Endothelial cell of umbilical vein (primary cell): Measurements from ENCODE around the gene CSMD2. TPM values are rescaled to one million over a fixed set of nuclear protein-coding genes. Genes with fewer than 3 reads are reported as not detected.

Experiments
- BruUV-seq: library from RNA; stranded (reverse); fragments of 400-500 nt; replicated peaks from 2 replicates; lab custom pipeline; 2021; lab: Mats Ljungman, UMichigan
- CTCF ChIA-PET: fragments of 300-600, 350-600 bp; sonication (Branson Sonifier 250); formaldehyde crosslinking; loops from one replicate; lab custom pipeline; 2021; ENCODE audit warnings: antibody characterized with exemption, inconsistent platforms; lab: Charles Lee
- POLR2A ChIA-PET: fragments of 300-600, 350-600 bp; sonication (Branson Sonifier 250); formaldehyde crosslinking; loops from one replicate; lab custom pipeline; 2021; ENCODE audit warnings: antibody characterized with exemption, inconsistent platforms; lab: Charles Lee
- DNase-seq: peaks from one replicate; pipeline ENCODE4 v3.0.0-alpha.2; 2011; ENCODE audit warnings: low read depth, low spot score
- FAIRE-seq: peaks from 2 replicates; lab custom pipeline; 2011; peaks lifted over from hg19 to GRCh38; lab: Jason Lieb, UNC
- H2AFZ ChIP-seq: 2 replicates; pipeline ENCODE4 v1.6.0; 2012; ENCODE audit warnings: low read depth, low read length, control low read depth, inconsistent platforms
- H3K27ac ChIP-seq: 2 replicates; pipeline ENCODE4 v1.5.1; 2011; ENCODE audit warnings: low read depth, mild to moderate bottlenecking, control low read depth, low read length, moderate library complexity; ENCODE audit not compliant: insufficient read depth
- H3K27me3 ChIP-seq, 2 experiments: 2 replicates each; pipeline versions ENCODE4 v1.6.0 to v1.6.1; 2011; ENCODE audit warnings: low read length in 2 of 2, mixed read lengths in 1 of 2; ENCODE audit not compliant: control insufficient read depth in 2 of 2, insufficient read depth in 2 of 2
- H3K36me3 ChIP-seq, 2 experiments: 2 replicates in 1 of 2; 3 replicates in 1 of 2; pipeline ENCODE4 v1.5.1; 2011; ENCODE audit warnings: low read length in 2 of 2, mild to moderate bottlenecking in 1 of 2, moderate library complexity in 1 of 2; ENCODE audit not compliant: control insufficient read depth in 2 of 2, insufficient read depth in 2 of 2; ENCODE audit errors: extremely low read depth in 1 of 2
- H3K4me1 ChIP-seq: 3 replicates; pipeline ENCODE4 v1.5.1; 2011; ENCODE audit warnings: mild to moderate bottlenecking, low read length; ENCODE audit not compliant: control insufficient read depth, insufficient read depth; ENCODE audit errors: extremely low read depth
- H3K4me2 ChIP-seq: 2 replicates; pipeline ENCODE4 v1.6.1; 2011; ENCODE audit warnings: low read length, control low read depth, mixed read lengths; ENCODE audit not compliant: insufficient read depth
- H3K4me3 ChIP-seq, 3 experiments: fragments of 200-600 bp in 1 of 3; sonication (generic), shearing (Covaris generic) in 1 of 3; replicated peaks in 1 of 3; 2 replicates each; pipeline ENCODE4 v1.5.1; 2011 to 2016; ENCODE audit warnings: control low read depth in 3 of 3, low read length in 3 of 3, mild to moderate bottlenecking in 2 of 3, inconsistent platforms in 1 of 3, low read depth in 1 of 3, moderate library complexity in 1 of 3; ENCODE audit not compliant: insufficient read depth in 1 of 3
- H3K79me2 ChIP-seq: 2 replicates; pipeline ENCODE4 v1.6.0; 2012; ENCODE audit warnings: low read length, inconsistent platforms; ENCODE audit not compliant: control insufficient read depth, insufficient read depth
- H3K9ac ChIP-seq: replicated peaks from 2 replicates; pipeline ENCODE3; 2011; ENCODE audit warnings: low read length, control low read depth; ENCODE audit not compliant: insufficient read depth; ENCODE audit errors: extremely low read depth
- H3K9me1 ChIP-seq: replicated peaks from 3 replicates; pipeline ENCODE4 v1.6.0; 2011; ENCODE audit warnings: mild to moderate bottlenecking, low read length; ENCODE audit not compliant: control insufficient read depth, insufficient read depth; ENCODE audit errors: extremely low read depth
- H3K9me3 ChIP-seq: replicated peaks from 2 replicates; pipeline ENCODE4 v1.5.1; 2012; ENCODE audit warnings: low read length, inconsistent platforms; ENCODE audit not compliant: control insufficient read depth, insufficient read depth
- H4K20me1 ChIP-seq: replicated peaks from 2 replicates; pipeline ENCODE3; 2011; ENCODE audit warnings: mild to moderate bottlenecking, low read length; ENCODE audit not compliant: control insufficient read depth, insufficient read depth; ENCODE audit errors: extremely low read depth
- CTCF ChIP-seq, 2 donors: IDR thresholded peaks; 1 replicate in 1 of 2; 2 replicates in 1 of 2; pipeline ENCODE4 v1.5.1; 2011; ENCODE audit warnings: low read length in 2 of 2, mild to moderate bottlenecking in 2 of 2, moderate library complexity in 2 of 2, control low read depth in 1 of 2, inconsistent platforms in 1 of 2, low read depth in 1 of 2; ENCODE audit not compliant: insufficient read depth in 1 of 2; ENCODE audit errors: extremely low read depth in 1 of 2
- EZH2 ChIP-seq: IDR thresholded peaks from 2 replicates; pipeline ENCODE4 v1.6.1; 2012; ENCODE audit warnings: borderline replicate concordance, low read depth, mild to moderate bottlenecking, moderate library complexity, low read length, inconsistent platforms; ENCODE audit not compliant: severe bottlenecking
- FOS ChIP-seq: IDR thresholded peaks from 2 replicates; pipeline ENCODE4 v1.6.1; 2011; ENCODE audit warnings: mild to moderate bottlenecking, low read length, moderate library complexity, borderline replicate concordance; ENCODE audit not compliant: insufficient read depth
- GATA2 ChIP-seq: IDR thresholded peaks from 2 replicates; pipeline ENCODE4 v1.7.0; 2011; ENCODE audit warnings: low read depth, mild to moderate bottlenecking, moderate library complexity, mixed read lengths, low read length; ENCODE audit not compliant: insufficient read length, insufficient read depth
- JUN ChIP-seq: IDR thresholded peaks from 2 replicates; pipeline ENCODE4 v1.6.1; 2011; ENCODE audit warnings: borderline replicate concordance, low read depth; ENCODE audit not compliant: insufficient read length, insufficient read depth
- MAX ChIP-seq: IDR thresholded peaks from 2 replicates; pipeline ENCODE4 v1.6.1; 2011; ENCODE audit not compliant: insufficient read depth, insufficient read length
- MYC ChIP-seq: IDR thresholded peaks from one replicate; pipeline ENCODE4 v1.6.1; 2011; ENCODE audit warnings: mild to moderate bottlenecking, low read depth, low read length
- POLR2A ChIP-seq: IDR thresholded peaks from 2 replicates; pipeline ENCODE4 v1.6.1; 2012; ENCODE audit warnings: low read depth, mild to moderate bottlenecking, control low read depth, low read length
- POLR2AphosphoS5 ChIP-seq: IDR thresholded peaks from 2 replicates; pipeline ENCODE4 v1.6.1; 2012; ENCODE audit warnings: low read depth, mild to moderate bottlenecking, control low read depth, low read length, moderate library complexity; ENCODE audit not compliant: insufficient read depth
- dilution Hi-C: fragments of 300-500 bp; cut with MboI; formaldehyde crosslinking; loops from one replicate; pipeline ENCODE4 v1.15.0; 2019; ENCODE audit warnings: low sequenced_read_pairs; ENCODE audit not compliant: extremely low pct_ligation_motif_present
- intact Hi-C: fragments of 100-400 bp; cut with micrococcal nuclease; formaldehyde crosslinking; loops from one replicate; pipeline ENCODE4 v1.10.0; 2022
- polyA plus RNA-seq, 4 experiments: library from polyadenylated mRNA; depleted of rRNA in 3 of 4; stranded (reverse) in 3 of 4; unstranded in 1 of 4; fragments of >200 nt; gene quantifications; 2 replicates each; pipeline versions ENCODE4 v1.2.1 to v1.2.3, GENCODE V29; 2011 to 2012; ENCODE audit warnings: missing spikeins in 1 of 4
- total RNA-seq: library from RNA; stranded (reverse); gene quantifications from 2 replicates; pipeline ENCODE4 v1.2.3, GENCODE V29; 2021

CSMD2 gene
- total and polyA plus RNA-seq, 2 donors (not counting 3 experiments of a cell fraction or from before 2014, with no cell fraction given) = under 0.01 TPM; not detected in 1

- Histone ChIP-seq H3K9me3 (peaks cover 2% of the 10 kb centered on the region), H3K79me2 (no peaks in the 10 kb centered on the region), H3K4me1 (no peaks in the 10 kb centered on the region), H3K36me3 (no peaks in the 10 kb centered on the region), H2AFZ (no peak overlapping the region), H3K4me3 (no peak overlapping the region), H3K27ac (no peak overlapping the region), H3K27me3 (no peaks in the 10 kb centered on the region), H3K9me1 (no peaks in the 10 kb centered on the region), H3K4me2 (no peak overlapping the region), H4K20me1 (no peaks in the 10 kb centered on the region), H3K9ac (no peak overlapping the region)
- CTCF ChIA-PET = no interaction called here
- no TSS peak for BruUV-seq
- FAIRE-seq (no peak), DNase-seq (no peak)
- dilution Hi-C loops = no loop called here
- TF ChIP-seq EZH2 = no peak
- no peak for TF ChIP-seq GATA2
- TF ChIP-seq POLR2AphosphoS5 = no peak
- TF ChIP-seq CTCF (IDR thresholded peaks at IDR 0.05; ENCODE audit: extremely low read depth in 1 of 2, insufficient read depth in 1 of 2, low read depth in 1 of 2, low read length in 2 of 2) = no peak
- no peak for TF ChIP-seq POLR2A
- TF ChIP-seq FOS = no peak
- TF ChIP-seq JUN = no peak
- TF ChIP-seq MYC = no peak
- TF ChIP-seq MAX = no peak
- POLR2A ChIA-PET = no interaction called here
- intact Hi-C loops = no loop called here
These were observed 372.8 kb downstream of the CSMD2 start for GRCh38 chr1:33792216-33792615.
